Measurements from ENCODE around the gene MYMK.

MYMK gene

GRCh38 chr9:133471551-133472276 lies 53.0 kb downstream of the MYMK start:
- CTCF ChIA-PET = no interaction called here

GRCh38 chr9:133470988-133471387 lies 53.8 kb downstream of the MYMK start:
- ChIA-PET POLR2A (no interaction called here), CTCF (no interaction called here)
- TF ChIP-seq ARNT (IDR thresholded peaks at IDR 0.05) (no peak), ZNF384 (IDR thresholded peaks at IDR 0.05) (no peak), SUZ12 (IDR thresholded peaks at IDR 0.05) (no peak), TARDBP (IDR thresholded peaks at IDR 0.05) (no peak), LEF1 (IDR thresholded peaks at IDR 0.05; ENCODE audit: borderline replicate concordance) (no peak), SP1 (IDR thresholded peaks at IDR 0.05) (no peak), ELF4 (IDR thresholded peaks at IDR 0.05) (no peak), BHLHE40 (IDR thresholded peaks at IDR 0.05; ENCODE audit: borderline replicate concordance) (no peak), CTBP1 (IDR thresholded peaks at IDR 0.05; ENCODE audit: borderline replicate concordance) (no peak), FOXA1 (IDR thresholded peaks at IDR 0.05) (no peak), NFRKB (IDR thresholded peaks at IDR 0.05) (no peak)
- no peak for DNase-seq (ENCODE audit: extremely low spot score)

More at GRCh38 chr9:133471551-133472276, 53.0 kb downstream of the MYMK start:
- no peak for DNase-seq (ENCODE audit: extremely low spot score)
- POLR2A ChIA-PET = interaction anchor here (0.6 kb wide), 1 partner anchor 12 kb away, joined by 3 read pairs; no protein-coding TSS in a partner anchor
- TF ChIP-seq FOXM1 (IDR thresholded peaks at IDR 0.05; ENCODE audit: borderline replicate concordance) (no peak), FOXK2 (IDR thresholded peaks at IDR 0.05) (no peak), NFRKB (IDR thresholded peaks at IDR 0.05) (no peak), ZNF384 (IDR thresholded peaks at IDR 0.05) (no peak), SUZ12 (IDR thresholded peaks at IDR 0.05) (no peak)

GRCh38 chr9:133470427-133470924 lies 54.3 kb downstream of the MYMK start:
- TF ChIP-seq FOXK2 (IDR thresholded peaks at IDR 0.05) = no peak
- TF ChIP-seq CTBP1 (IDR thresholded peaks at IDR 0.05; ENCODE audit: borderline replicate concordance) = no peak
- TF ChIP-seq ELF4 (IDR thresholded peaks at IDR 0.05) = no peak
- no peak for TF ChIP-seq LEF1 (IDR thresholded peaks at IDR 0.05; ENCODE audit: borderline replicate concordance)
- TF ChIP-seq HDGF (IDR thresholded peaks at IDR 0.05; ENCODE audit: borderline replicate concordance) = no peak
- no peak for TF ChIP-seq TARDBP (IDR thresholded peaks at IDR 0.05)
- no peak for TF ChIP-seq NFRKB (IDR thresholded peaks at IDR 0.05)
- TF ChIP-seq BHLHE40 (IDR thresholded peaks at IDR 0.05; ENCODE audit: borderline replicate concordance) = no peak
- no peak for TF ChIP-seq SP1 (IDR thresholded peaks at IDR 0.05)
- TF ChIP-seq ARNT (IDR thresholded peaks at IDR 0.05) = no peak
- no peak for TF ChIP-seq FOXA1 (IDR thresholded peaks at IDR 0.05)
- no peak for TF ChIP-seq ZNF384 (IDR thresholded peaks at IDR 0.05)
- TF ChIP-seq FOXM1 (IDR thresholded peaks at IDR 0.05; ENCODE audit: borderline replicate concordance) = no peak
- no peak for TF ChIP-seq PKNOX1 (IDR thresholded peaks at IDR 0.05)
- no peak for TF ChIP-seq SUZ12 (IDR thresholded peaks at IDR 0.05)
- TF ChIP-seq L3MBTL2 (conservative IDR thresholded peaks at IDR 0.05) = no peak
- ChIA-PET POLR2A (no interaction called here), CTCF (no interaction called here)
- no peak for DNase-seq (ENCODE audit: extremely low spot score)

GRCh38 chr9:133468777-133469421 lies 55.9 kb downstream of the MYMK start:
- ChIA-PET POLR2A (no interaction called here), CTCF (no interaction called here)
- no peak for DNase-seq (ENCODE audit: extremely low spot score)
- TF ChIP-seq FOXK2 (IDR thresholded peaks at IDR 0.05) = no peak
- TF ChIP-seq NFRKB (IDR thresholded peaks at IDR 0.05) = no peak
- no peak for TF ChIP-seq TARDBP (IDR thresholded peaks at IDR 0.05)
- no peak for TF ChIP-seq CTBP1 (IDR thresholded peaks at IDR 0.05; ENCODE audit: borderline replicate concordance)
- TF ChIP-seq HDGF (IDR thresholded peaks at IDR 0.05; ENCODE audit: borderline replicate concordance) = no peak
- TF ChIP-seq LEF1 (IDR thresholded peaks at IDR 0.05; ENCODE audit: borderline replicate concordance) = no peak
- no peak for TF ChIP-seq ELF4 (IDR thresholded peaks at IDR 0.05)
- no peak for TF ChIP-seq PKNOX1 (IDR thresholded peaks at IDR 0.05)
- no peak for TF ChIP-seq SP1 (IDR thresholded peaks at IDR 0.05)
- TF ChIP-seq BHLHE40 (IDR thresholded peaks at IDR 0.05; ENCODE audit: borderline replicate concordance) = no peak
- no peak for TF ChIP-seq L3MBTL2 (conservative IDR thresholded peaks at IDR 0.05)
- TF ChIP-seq FOXA1 (IDR thresholded peaks at IDR 0.05) = no peak
- no peak for TF ChIP-seq ZNF384 (IDR thresholded peaks at IDR 0.05)

- no peak for DNase-seq (ENCODE audit: extremely low spot score)
- TF ChIP-seq PKNOX1 (IDR thresholded peaks at IDR 0.05) = no peak
- no peak for TF ChIP-seq HDGF (IDR thresholded peaks at IDR 0.05; ENCODE audit: borderline replicate concordance)
- TF ChIP-seq FOXK2 (IDR thresholded peaks at IDR 0.05) = no peak
- TF ChIP-seq SP1 (IDR thresholded peaks at IDR 0.05) = no peak
- TF ChIP-seq CTBP1 (IDR thresholded peaks at IDR 0.05; ENCODE audit: borderline replicate concordance) = no peak
- TF ChIP-seq ARNT (IDR thresholded peaks at IDR 0.05) = no peak
- TF ChIP-seq NFRKB (IDR thresholded peaks at IDR 0.05) = no peak
- no peak for TF ChIP-seq SUZ12 (IDR thresholded peaks at IDR 0.05)
- TF ChIP-seq ELF4 (IDR thresholded peaks at IDR 0.05) = no peak
- no peak for TF ChIP-seq FOXM1 (IDR thresholded peaks at IDR 0.05; ENCODE audit: borderline replicate concordance)
- TF ChIP-seq LEF1 (IDR thresholded peaks at IDR 0.05; ENCODE audit: borderline replicate concordance) = no peak
- TF ChIP-seq FOXA1 (IDR thresholded peaks at IDR 0.05) = no peak
- TF ChIP-seq TARDBP (IDR thresholded peaks at IDR 0.05) = no peak
- no peak for TF ChIP-seq L3MBTL2 (conservative IDR thresholded peaks at IDR 0.05)
- TF ChIP-seq BHLHE40 (IDR thresholded peaks at IDR 0.05; ENCODE audit: borderline replicate concordance) = no peak
- no peak for TF ChIP-seq ZNF384 (IDR thresholded peaks at IDR 0.05)
- ChIA-PET CTCF (no interaction called here), POLR2A (no interaction called here)
These were observed 56.4 kb downstream of the MYMK start for GRCh38 chr9:133468374-133468773.

Measured in HEK293T (cell line).